Endothelial cell of umbilical vein (primary cell): Measurements from ENCODE around the gene GPR61. TPM values are rescaled to one million over a fixed set of nuclear protein-coding genes. Genes with fewer than 3 reads are reported as not detected.

Experiments
- BruUV-seq: library from RNA; stranded (reverse); fragments of 400-500 nt; replicated peaks from 2 replicates; lab custom pipeline; 2021; lab: Mats Ljungman, UMichigan
- CTCF ChIA-PET: fragments of 300-600, 350-600 bp; sonication (Branson Sonifier 250); formaldehyde crosslinking; loops from one replicate; lab custom pipeline; 2021; ENCODE audit warnings: antibody characterized with exemption, inconsistent platforms; lab: Charles Lee
- POLR2A ChIA-PET: fragments of 300-600, 350-600 bp; sonication (Branson Sonifier 250); formaldehyde crosslinking; loops from one replicate; lab custom pipeline; 2021; ENCODE audit warnings: antibody characterized with exemption, inconsistent platforms; lab: Charles Lee
- DNase-seq: peaks from one replicate; pipeline ENCODE4 v3.0.0-alpha.2; 2011; ENCODE audit warnings: low read depth, low spot score
- FAIRE-seq: peaks from 2 replicates; lab custom pipeline; 2011; peaks lifted over from hg19 to GRCh38; lab: Jason Lieb, UNC
- H2AFZ ChIP-seq: 2 replicates; pipeline ENCODE4 v1.6.0; 2012; ENCODE audit warnings: low read depth, low read length, control low read depth, inconsistent platforms
- H3K27ac ChIP-seq: 2 replicates; pipeline ENCODE4 v1.5.1; 2011; ENCODE audit warnings: low read depth, mild to moderate bottlenecking, control low read depth, low read length, moderate library complexity; ENCODE audit not compliant: insufficient read depth
- H3K27me3 ChIP-seq, 2 experiments: 2 replicates each; pipeline versions ENCODE4 v1.6.0 to v1.6.1; 2011; ENCODE audit warnings: low read length in 2 of 2, mixed read lengths in 1 of 2; ENCODE audit not compliant: control insufficient read depth in 2 of 2, insufficient read depth in 2 of 2
- H3K36me3 ChIP-seq, 2 experiments: 2 replicates in 1 of 2; 3 replicates in 1 of 2; pipeline ENCODE4 v1.5.1; 2011; ENCODE audit warnings: low read length in 2 of 2, mild to moderate bottlenecking in 1 of 2, moderate library complexity in 1 of 2; ENCODE audit not compliant: control insufficient read depth in 2 of 2, insufficient read depth in 2 of 2; ENCODE audit errors: extremely low read depth in 1 of 2
- H3K4me1 ChIP-seq: 3 replicates; pipeline ENCODE4 v1.5.1; 2011; ENCODE audit warnings: mild to moderate bottlenecking, low read length; ENCODE audit not compliant: control insufficient read depth, insufficient read depth; ENCODE audit errors: extremely low read depth
- H3K4me2 ChIP-seq: 2 replicates; pipeline ENCODE4 v1.6.1; 2011; ENCODE audit warnings: low read length, control low read depth, mixed read lengths; ENCODE audit not compliant: insufficient read depth
- H3K4me3 ChIP-seq, 3 experiments: fragments of 200-600 bp in 1 of 3; sonication (generic), shearing (Covaris generic) in 1 of 3; replicated peaks in 1 of 3; 2 replicates each; pipeline ENCODE4 v1.5.1; 2011 to 2016; ENCODE audit warnings: control low read depth in 3 of 3, low read length in 3 of 3, mild to moderate bottlenecking in 2 of 3, inconsistent platforms in 1 of 3, low read depth in 1 of 3, moderate library complexity in 1 of 3; ENCODE audit not compliant: insufficient read depth in 1 of 3
- H3K79me2 ChIP-seq: 2 replicates; pipeline ENCODE4 v1.6.0; 2012; ENCODE audit warnings: low read length, inconsistent platforms; ENCODE audit not compliant: control insufficient read depth, insufficient read depth
- H3K9ac ChIP-seq: replicated peaks from 2 replicates; pipeline ENCODE3; 2011; ENCODE audit warnings: low read length, control low read depth; ENCODE audit not compliant: insufficient read depth; ENCODE audit errors: extremely low read depth
- H3K9me1 ChIP-seq: replicated peaks from 3 replicates; pipeline ENCODE4 v1.6.0; 2011; ENCODE audit warnings: mild to moderate bottlenecking, low read length; ENCODE audit not compliant: control insufficient read depth, insufficient read depth; ENCODE audit errors: extremely low read depth
- H3K9me3 ChIP-seq: replicated peaks from 2 replicates; pipeline ENCODE4 v1.5.1; 2012; ENCODE audit warnings: low read length, inconsistent platforms; ENCODE audit not compliant: control insufficient read depth, insufficient read depth
- H4K20me1 ChIP-seq: replicated peaks from 2 replicates; pipeline ENCODE3; 2011; ENCODE audit warnings: mild to moderate bottlenecking, low read length; ENCODE audit not compliant: control insufficient read depth, insufficient read depth; ENCODE audit errors: extremely low read depth
- CTCF ChIP-seq, 2 donors: IDR thresholded peaks; 1 replicate in 1 of 2; 2 replicates in 1 of 2; pipeline ENCODE4 v1.5.1; 2011; ENCODE audit warnings: low read length in 2 of 2, mild to moderate bottlenecking in 2 of 2, moderate library complexity in 2 of 2, control low read depth in 1 of 2, inconsistent platforms in 1 of 2, low read depth in 1 of 2; ENCODE audit not compliant: insufficient read depth in 1 of 2; ENCODE audit errors: extremely low read depth in 1 of 2
- EZH2 ChIP-seq: IDR thresholded peaks from 2 replicates; pipeline ENCODE4 v1.6.1; 2012; ENCODE audit warnings: borderline replicate concordance, low read depth, mild to moderate bottlenecking, moderate library complexity, low read length, inconsistent platforms; ENCODE audit not compliant: severe bottlenecking
- FOS ChIP-seq: IDR thresholded peaks from 2 replicates; pipeline ENCODE4 v1.6.1; 2011; ENCODE audit warnings: mild to moderate bottlenecking, low read length, moderate library complexity, borderline replicate concordance; ENCODE audit not compliant: insufficient read depth
- GATA2 ChIP-seq: IDR thresholded peaks from 2 replicates; pipeline ENCODE4 v1.7.0; 2011; ENCODE audit warnings: low read depth, mild to moderate bottlenecking, moderate library complexity, mixed read lengths, low read length; ENCODE audit not compliant: insufficient read length, insufficient read depth
- JUN ChIP-seq: IDR thresholded peaks from 2 replicates; pipeline ENCODE4 v1.6.1; 2011; ENCODE audit warnings: borderline replicate concordance, low read depth; ENCODE audit not compliant: insufficient read length, insufficient read depth
- MAX ChIP-seq: IDR thresholded peaks from 2 replicates; pipeline ENCODE4 v1.6.1; 2011; ENCODE audit not compliant: insufficient read depth, insufficient read length
- MYC ChIP-seq: IDR thresholded peaks from one replicate; pipeline ENCODE4 v1.6.1; 2011; ENCODE audit warnings: mild to moderate bottlenecking, low read depth, low read length
- POLR2A ChIP-seq: IDR thresholded peaks from 2 replicates; pipeline ENCODE4 v1.6.1; 2012; ENCODE audit warnings: low read depth, mild to moderate bottlenecking, control low read depth, low read length
- POLR2AphosphoS5 ChIP-seq: IDR thresholded peaks from 2 replicates; pipeline ENCODE4 v1.6.1; 2012; ENCODE audit warnings: low read depth, mild to moderate bottlenecking, control low read depth, low read length, moderate library complexity; ENCODE audit not compliant: insufficient read depth
- dilution Hi-C: fragments of 300-500 bp; cut with MboI; formaldehyde crosslinking; loops from one replicate; pipeline ENCODE4 v1.15.0; 2019; ENCODE audit warnings: low sequenced_read_pairs; ENCODE audit not compliant: extremely low pct_ligation_motif_present
- intact Hi-C: fragments of 100-400 bp; cut with micrococcal nuclease; formaldehyde crosslinking; loops from one replicate; pipeline ENCODE4 v1.10.0; 2022
- polyA plus RNA-seq, 4 experiments: library from polyadenylated mRNA; depleted of rRNA in 3 of 4; stranded (reverse) in 3 of 4; unstranded in 1 of 4; fragments of >200 nt; gene quantifications; 2 replicates each; pipeline versions ENCODE4 v1.2.1 to v1.2.3, GENCODE V29; 2011 to 2012; ENCODE audit warnings: missing spikeins in 1 of 4
- total RNA-seq: library from RNA; stranded (reverse); gene quantifications from 2 replicates; pipeline ENCODE4 v1.2.3, GENCODE V29; 2021

GPR61 gene
- total and polyA plus RNA-seq, 2 donors (not counting 3 experiments of a cell fraction or from before 2014, with no cell fraction given) = not detected

DNA sequence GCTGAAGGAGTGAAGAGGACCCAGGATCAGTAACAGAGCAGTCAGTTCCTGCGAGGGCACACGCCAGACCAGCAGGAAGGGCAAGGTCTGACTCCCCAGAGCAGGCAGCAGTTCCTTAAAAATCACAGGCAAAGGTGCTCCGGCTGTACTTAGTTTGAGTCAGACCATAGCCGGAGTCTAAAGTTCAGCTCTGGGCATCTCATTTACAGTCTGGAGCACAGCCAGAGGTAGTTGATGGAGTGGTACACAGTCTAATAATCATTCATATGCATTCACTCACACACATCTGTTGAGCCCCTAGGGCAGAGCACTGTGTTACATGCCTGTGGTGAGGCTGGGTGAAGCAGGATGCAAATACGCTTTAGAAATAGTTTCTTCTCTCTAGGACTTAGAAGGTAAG, 22.8 kb upstream of the GPR61 start:
- Histone ChIP-seq H3K4me3 (no peak overlapping the region), H3K27ac (no peak overlapping the region), H3K9me1 (no peaks in the 10 kb centered on the region), H4K20me1 (no peaks in the 10 kb centered on the region), H3K9ac (no peak overlapping the region), H2AFZ (no peak overlapping the region), H3K79me2 (no peaks in the 10 kb centered on the region), H3K4me1 (no peaks in the 10 kb centered on the region), H3K36me3 (no peaks in the 10 kb centered on the region), H3K27me3 (peaks cover 5 to 16% of the 10 kb centered on the region in 2 experiments), H3K4me2 (no peak overlapping the region), H3K9me3 (no peaks in the 10 kb centered on the region)
- DNase-seq = no peak
- ChIA-PET CTCF (interaction anchor here (1.1 to 3.2 kb wide), 7 partner anchors 10 to 123 kb away, joined by 3 to 18 read pairs (median 9); partner anchors contain the start of gene CYB561D1), POLR2A (no interaction called here)
- dilution Hi-C loops = no loop called here
- FAIRE-seq = no peak
- TF ChIP-seq EZH2 (no peak), CTCF (IDR thresholded peaks at IDR 0.05; ENCODE audit: extremely low read depth in 1 of 2, insufficient read depth in 1 of 2, low read depth in 1 of 2, low read length in 2 of 2) (no peak), GATA2 (no peak), FOS (no peak), POLR2AphosphoS5 (no peak)
- no TSS peak for BruUV-seq
- intact Hi-C loops = no loop called here

DNA sequence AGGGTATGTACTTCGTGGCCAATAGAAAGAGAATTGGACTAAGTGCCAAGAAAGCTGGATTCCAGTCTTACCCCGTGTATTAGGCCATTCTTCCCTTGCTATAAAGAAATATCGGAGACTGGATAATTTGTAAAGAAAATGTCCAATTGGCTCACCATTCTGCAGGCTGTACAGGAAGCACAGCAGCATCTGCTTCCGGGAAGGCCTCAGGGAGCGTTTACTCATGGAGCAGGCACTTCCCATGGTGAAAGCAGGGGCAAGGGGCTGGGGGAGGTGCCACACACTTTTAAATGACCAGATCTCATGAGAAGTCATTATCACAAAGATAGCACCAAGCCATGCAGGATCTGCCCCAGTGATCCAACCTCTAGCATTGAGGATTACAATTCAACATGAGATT, 22.3 kb upstream of the GPR61 start:
- intact Hi-C loops = no loop called here
- dilution Hi-C loops = no loop called here
- ChIA-PET CTCF (interaction anchor here (1.1 to 3.2 kb wide), 4 partner anchors 15 to 27 kb away, joined by 3 to 11 read pairs (median 10); no protein-coding TSS in a partner anchor), POLR2A (no interaction called here)
- DNase-seq (no peak), FAIRE-seq (no peak)
- no peaks in the 10 kb centered on the region for H3K4me1 ChIP-seq
- H3K4me2 ChIP-seq = no peak overlapping the region
- no peaks in the 10 kb centered on the region for H3K79me2 ChIP-seq
- no peaks in the 10 kb centered on the region for H4K20me1 ChIP-seq
- TF ChIP-seq MYC (no peak), POLR2A (no peak), CTCF (IDR thresholded peaks at IDR 0.05; ENCODE audit: extremely low read depth in 1 of 2, insufficient read depth in 1 of 2, low read depth in 1 of 2, low read length in 2 of 2) (no peak), GATA2 (no peak), EZH2 (no peak), MAX (no peak), POLR2AphosphoS5 (no peak), JUN (no peak), FOS (no peak)
- BruUV-seq = no TSS peak
- H3K27ac ChIP-seq = no peak overlapping the region
- no peaks in the 10 kb centered on the region for H3K36me3 ChIP-seq
- peaks cover 8 to 18% of the 10 kb centered on the region in 2 experiments for H3K27me3 ChIP-seq
- no peaks in the 10 kb centered on the region for H3K9me3 ChIP-seq
- no peak overlapping the region for H2AFZ ChIP-seq
- H3K9ac ChIP-seq = no peak overlapping the region
- H3K4me3 ChIP-seq = no peak overlapping the region
- H3K9me1 ChIP-seq = no peaks in the 10 kb centered on the region
